IMR-90 (cell line): Measurements from ENCODE around the gene CPSF4. TPM values are rescaled to one million over a fixed set of nuclear protein-coding genes. Genes with fewer than 3 reads are reported as not detected.

Experiments used
- ATAC-seq: fragments of 200-7000 bp; cut with Tn5 transposase; 2 replicates; pipeline ENCODE4 v1.9.1; 2020; ENCODE audit warnings: low read depth, mild to moderate bottlenecking, moderate library complexity
- BruUV-seq: library from RNA; stranded (reverse); fragments of 400-500 nt; replicated peaks from 2 replicates; lab custom pipeline; 2021; lab: Mats Ljungman, UMichigan
- CTCF ChIA-PET: fragments of 300-600 bp; formaldehyde crosslinking; extraction: SDS; loops from one replicate; lab custom pipeline; 2021; ENCODE audit warnings: antibody characterized with exemption; lab: Yijun Ruan, JAX
- POLR2A ChIA-PET: fragments of 300-600 bp; sonication (Branson Sonifier 250); formaldehyde crosslinking; loops from one replicate; lab custom pipeline; 2022; ENCODE audit warnings: antibody characterized with exemption; ENCODE audit not compliant: unreplicated experiment; lab: Charles Lee
- DNase-seq: peaks from one replicate; pipeline ENCODE4 v3.0.0; 2013
- H2AFZ ChIP-seq: replicated peaks from 2 replicates; pipeline ENCODE3; 2013; ENCODE audit warnings: low read length, mild to moderate bottlenecking; ENCODE audit not compliant: poor library complexity
- H2AK5ac ChIP-seq: 2 replicates; pipeline ENCODE4 v1.6.1; 2013; ENCODE audit warnings: low read depth, low read length, inconsistent platforms
- H2AK9ac ChIP-seq: replicated peaks from 2 replicates; pipeline ENCODE3; 2013; ENCODE audit warnings: mild to moderate bottlenecking, low read depth, low read length, moderate library complexity; ENCODE audit not compliant: poor library complexity
- H2BK120ac ChIP-seq: 2 replicates; pipeline ENCODE4 v1.6.1; 2013; ENCODE audit warnings: low read depth, low read length, inconsistent platforms
- H2BK15ac ChIP-seq: 3 replicates; pipeline ENCODE4 v1.6.1; 2013; ENCODE audit warnings: low read depth, low read length, inconsistent platforms
- H2BK20ac ChIP-seq: 2 replicates; pipeline ENCODE4 v1.6.1; 2013; ENCODE audit warnings: low read depth, mild to moderate bottlenecking, inconsistent platforms, low read length, moderate library complexity
- H2BK5ac ChIP-seq: 2 replicates; pipeline ENCODE4 v1.6.1; 2013; ENCODE audit warnings: mild to moderate bottlenecking, low read depth, low read length, inconsistent platforms; ENCODE audit not compliant: poor library complexity, severe bottlenecking
- H3K14ac ChIP-seq: replicated peaks from 2 replicates; pipeline ENCODE4 v1.6.1; 2013; ENCODE audit warnings: low read depth, low read length, inconsistent platforms
- H3K18ac ChIP-seq: 2 replicates; pipeline ENCODE4 v1.6.1; 2013; ENCODE audit warnings: low read depth, low read length, control low read depth
- H3K23ac ChIP-seq: 2 replicates; pipeline ENCODE4 v1.6.1; 2013; ENCODE audit warnings: low read depth, low read length, inconsistent platforms
- H3K27ac ChIP-seq: 2 replicates; pipeline ENCODE4 v1.5.1; 2013; ENCODE audit warnings: mild to moderate bottlenecking, control low read depth, low read length; ENCODE audit not compliant: insufficient read depth
- H3K27me3 ChIP-seq: 2 replicates; pipeline ENCODE4 v1.6.1; 2013; ENCODE audit warnings: low read length; ENCODE audit not compliant: control insufficient read depth, insufficient read depth
- H3K36me3 ChIP-seq: 2 replicates; pipeline ENCODE4 v1.6.1; 2013; ENCODE audit warnings: low read length, mixed read lengths; ENCODE audit not compliant: control insufficient read depth, insufficient read depth
- H3K4ac ChIP-seq: 2 replicates; pipeline ENCODE4 v1.6.1; 2013; ENCODE audit warnings: low read depth, low read length, inconsistent platforms
- H3K4me1 ChIP-seq: 2 replicates; pipeline ENCODE4 v1.6.1; 2013; ENCODE audit warnings: low read length, mixed read lengths; ENCODE audit not compliant: control insufficient read depth, insufficient read depth
- H3K4me2 ChIP-seq: 2 replicates; pipeline ENCODE4 v1.6.1; 2013; ENCODE audit warnings: low read depth, mild to moderate bottlenecking, control low read depth, low read length, moderate library complexity
- H3K4me3 ChIP-seq: 2 replicates; pipeline ENCODE4 v1.5.1; 2013; ENCODE audit warnings: low read depth, mild to moderate bottlenecking, control low read depth, low read length, moderate library complexity; ENCODE audit not compliant: insufficient read depth
- H3K56ac ChIP-seq: 2 replicates; pipeline ENCODE4 v1.6.1; 2013; ENCODE audit warnings: low read length, inconsistent platforms; ENCODE audit not compliant: insufficient read depth; ENCODE audit errors: extremely low read depth
- H3K79me1 ChIP-seq, 2 experiments: 2 replicates each; pipeline ENCODE4 v1.6.1; 2013; ENCODE audit warnings: low read length in 2 of 2, inconsistent platforms in 1 of 2, low read depth in 1 of 2
- H3K9ac ChIP-seq: 2 replicates; pipeline ENCODE4 v1.6.1; 2013; ENCODE audit warnings: low read depth, low read length, control low read depth
- H3K9me1 ChIP-seq: 2 replicates; pipeline ENCODE4 v1.6.1; 2013; ENCODE audit warnings: low read length, inconsistent platforms; ENCODE audit not compliant: insufficient read depth
- H3K9me3 ChIP-seq: 2 replicates; pipeline ENCODE4 v1.6.1; 2013; ENCODE audit warnings: low read length; ENCODE audit not compliant: control insufficient read depth, insufficient read depth
- H4K20me1 ChIP-seq: 2 replicates; pipeline ENCODE4 v1.6.1; 2013; ENCODE audit warnings: low read length, inconsistent platforms; ENCODE audit not compliant: insufficient read depth
- H4K5ac ChIP-seq: 2 replicates; pipeline ENCODE4 v1.6.1; 2013; ENCODE audit warnings: mild to moderate bottlenecking, low read depth, low read length, control low read depth
- H4K8ac ChIP-seq, 2 experiments: 2 replicates each; pipeline ENCODE4 v1.6.1; 2013; ENCODE audit warnings: low read depth in 2 of 2, low read length in 2 of 2, control low read depth in 1 of 2, inconsistent platforms in 1 of 2
- H4K91ac ChIP-seq: 2 replicates; pipeline ENCODE4 v1.6.1; 2013; ENCODE audit warnings: low read depth, low read length, inconsistent platforms; ENCODE audit not compliant: insufficient read depth
- BHLHE40 ChIP-seq: fragments of 150-350 bp; IDR thresholded peaks from 2 replicates; pipeline ENCODE4 v1.6.1; 2016; ENCODE audit warnings: mild to moderate bottlenecking, low read depth, low read length
- MAZ ChIP-seq: IDR thresholded peaks from 2 replicates; pipeline ENCODE4 v1.6.1; 2012; ENCODE audit warnings: low read depth, mild to moderate bottlenecking, low read length, improper control_type of control experiment, moderate library complexity, borderline replicate concordance
- NFE2L2 ChIP-seq: fragments of 150-350 bp; IDR thresholded peaks from 2 replicates; pipeline ENCODE4 v1.6.1; 2016; ENCODE audit warnings: low read depth, mild to moderate bottlenecking, low read length
- RCOR1 ChIP-seq: IDR thresholded peaks from 2 replicates; pipeline ENCODE4 v1.6.1; 2012; ENCODE audit warnings: mild to moderate bottlenecking, low read length, improper control_type of control experiment; ENCODE audit not compliant: insufficient replicate concordance
- RFX5 ChIP-seq: IDR thresholded peaks from 2 replicates; pipeline ENCODE4 v1.8.0; 2012; ENCODE audit warnings: low read depth, mild to moderate bottlenecking, low read length, moderate library complexity
- SMC3 ChIP-seq: fragments of 150-350 bp; IDR thresholded peaks from 2 replicates; pipeline ENCODE4 v1.6.1; 2016; ENCODE audit warnings: low read depth, mild to moderate bottlenecking, antibody characterized with exemption, low read length, moderate library complexity
- WGBS, 2 experiments: methylation state at CpG; one replicate each; pipeline versions ENCODE4 v1.1.5 to v1.1.7; 2013; ENCODE audit warnings: missing lambda C conversion rate in 2 of 2; ENCODE audit not compliant: insufficient read length in 1 of 2; ENCODE audit errors: extremely low coverage in 2 of 2; 5-methylcytosine and 5-hydroxymethylcytosine counted together
- dilution Hi-C: fragments of 300-500 bp; cut with HindIII; formaldehyde crosslinking; loops from one replicate; pipeline ENCODE4 v1.14.3; 2018; ENCODE audit warnings: low sequenced_read_pairs; ENCODE audit not compliant: unreplicated experiment
- in situ Hi-C: fragments of 300-500 bp; cut with MboI; formaldehyde crosslinking; loops from 3 replicates; pipeline ENCODE4 v1.14.3; 2019; ENCODE audit warnings: low sequenced_read_pairs, inconsistent platforms, mixed read lengths
- intact Hi-C: fragments of 100-400 bp; cut with micrococcal nuclease; formaldehyde crosslinking; loops from 2 replicates; pipeline ENCODE4 v1.10.0; 2022
- polyA plus RNA-seq, 3 experiments: library from polyadenylated mRNA; depleted of rRNA; stranded (reverse); fragments of >200 nt; gene quantifications; 2 replicates each; pipeline ENCODE4 v1.2.3, GENCODE V29; 2012; ENCODE audit warnings: low replicate concordance in 1 of 3
- total RNA-seq: library from RNA; depleted of rRNA; stranded (reverse); fragments of >200 nt; gene quantifications from 2 replicates; pipeline ENCODE4 v1.2.3, GENCODE V29; 2012
- TF ChIP-seq, protein P1 (sequence below): fragments of 150-350 bp; IDR thresholded peaks from 2 replicates; pipeline ENCODE4 v1.6.1; 2017; ENCODE audit warnings: mild to moderate bottlenecking, antibody characterized with exemption, low read length, low read depth

CPSF4 gene
- total and polyA plus RNA-seq, 2 of the 4 experiments (the other 2 are of a cell fraction) = 23.8 to 44.9 TPM

DNA sequence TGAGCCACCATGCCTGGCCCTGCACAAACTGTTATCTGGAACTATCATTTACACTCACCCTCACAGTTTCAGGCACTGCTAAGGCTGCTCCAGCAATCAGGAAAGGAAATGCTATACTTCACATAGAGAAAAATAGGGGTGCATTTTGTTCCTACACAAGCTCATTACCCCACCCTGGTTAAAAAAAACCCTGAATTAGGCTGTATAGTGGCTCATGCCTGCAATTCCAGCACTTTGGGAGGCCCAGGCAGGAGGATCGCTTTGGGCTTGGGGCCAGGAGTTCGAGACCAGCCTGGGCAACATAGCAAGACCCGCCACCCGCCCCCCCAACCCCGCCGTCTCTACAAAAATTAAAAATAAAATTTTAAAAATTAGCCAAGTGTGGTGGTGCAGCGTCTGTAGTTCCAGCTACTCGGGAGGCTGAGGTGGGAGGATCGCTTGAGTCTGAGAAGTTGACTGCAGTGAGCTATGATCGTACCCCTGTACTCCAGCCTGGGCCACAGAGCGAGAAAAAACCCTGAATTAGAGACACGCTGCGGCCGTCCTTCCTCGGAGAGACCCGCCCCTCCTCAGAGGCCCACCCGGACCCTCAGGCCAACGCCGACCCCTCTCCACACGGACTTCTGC lies 684 bp upstream of the CPSF4 start:
- Histone ChIP-seq H2AFZ (peak overlapping the region; percentile 97), H3K14ac (peak overlapping the region; percentile 4; the same call in 1 of the 2 replicates), H3K4me3 (peak overlapping the region; percentile 85), H3K9me1 (0 out of 2 replicates have a peak, but pooled peaks cover 10% of the 10 kb centered on the region), H3K23ac (peak overlapping the region; percentile 78; the same call in 1 of the 2 replicates), H4K5ac (peak overlapping the region; percentile 28; the same call in 1 of the 2 replicates), H2BK120ac (no peak overlapping the region), H2AK5ac (peak overlapping the region; percentile 64; the same call in 1 of the 2 replicates), H3K4ac (peak overlapping the region; percentile 30), H2BK15ac (no peak overlapping the region; the same call in 2 of the 3 replicates), H3K79me1 (peaks cover 20 to 45% of the 10 kb centered on the region in 2 experiments), H2BK20ac (no peak overlapping the region), H2AK9ac (peak overlapping the region; percentile 80), H4K8ac (peak overlapping the region; percentile 40 to 82; a peak in 3 of 4 replicates), H3K36me3 (peaks cover 17% of the 10 kb centered on the region), H3K4me1 (peaks cover 6% of the 10 kb centered on the region), H3K18ac (no peak overlapping the region; the same call in 1 of the 2 replicates), H3K9me3 (no peaks in the 10 kb centered on the region), H3K56ac (0 out of 2 replicates have a peak overlapping the region, but pooled peaks have one; percentile 46), H3K9ac (peak overlapping the region; percentile 82), H3K27ac (peak overlapping the region; percentile 70), H3K27me3 (no peaks in the 10 kb centered on the region), H3K4me2 (peak overlapping the region; percentile 75), H2BK5ac (peak overlapping the region; percentile 11), H4K91ac (peak overlapping the region; percentile 31; the same call in 1 of the 2 replicates), H4K20me1 (peaks cover 16% of the 10 kb centered on the region)
- in situ Hi-C loops (no loop called here), intact Hi-C loops (no loop called here), dilution Hi-C loops (no loop called here)
- POLR2A ChIA-PET = interaction anchor here (0.8 to 1.0 kb wide), 2 partner anchors 29 to 1195 kb away, joined by 4 to 6 read pairs; partner anchors contain the start of genes BUD31 and PDAP1
- BruUV-seq = no TSS peak
- peak; percentile 7 for ATAC-seq
- no peak for DNase-seq
- TF ChIP-seq RFX5 (no peak), BHLHE40 (no peak), SMC3 (no peak), MAZ (no peak), RCOR1 (no peak), NFE2L2 (no peak)
- TF ChIP-seq, protein P1, sequence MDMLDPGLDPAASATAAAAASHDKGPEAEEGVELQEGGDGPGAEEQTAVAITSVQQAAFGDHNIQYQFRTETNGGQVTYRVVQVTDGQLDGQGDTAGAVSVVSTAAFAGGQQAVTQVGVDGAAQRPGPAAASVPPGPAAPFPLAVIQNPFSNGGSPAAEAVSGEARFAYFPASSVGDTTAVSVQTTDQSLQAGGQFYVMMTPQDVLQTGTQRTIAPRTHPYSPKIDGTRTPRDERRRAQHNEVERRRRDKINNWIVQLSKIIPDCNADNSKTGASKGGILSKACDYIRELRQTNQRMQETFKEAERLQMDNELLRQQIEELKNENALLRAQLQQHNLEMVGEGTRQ = no peak
- WGBS, 2 experiments = 0% methylated on average over 4 of the region's 20 CpGs; no CpG with 5 or more reads in 1 of the 2 experiments
- CTCF ChIA-PET = no interaction called here
